ENCODE measurements around the gene IL4I1. TPM values are rescaled to one million over a fixed set of nuclear protein-coding genes. Genes with fewer than 3 reads are reported as not detected.
A peak's percentile ranks its signal among the peaks of the same experiment; 100 is the strongest.

Gene IL4I1
- polyA plus RNA-seq, 1 experiment, result 0.30 TPM

GRCh38 chr19:49855676-49856573 is 40.8 kb downstream of the IL4I1 start:
- CTCF ChIA-PET, result no interaction called here
- TF ChIP-seq CTCF (IDR thresholded peaks at IDR 0.05; ENCODE audit: low read depth, low read length), result no peak
- no peaks in the 10 kb centered on the region; the same call in 1 of the 2 replicates for H3K9me3 ChIP-seq (ENCODE audit: control insufficient read depth, insufficient read depth, low read length)
- POLR2A ChIA-PET, result no interaction called here
- DNase-seq (ENCODE audit: low read depth, low spot score), result no peak
- no peaks in the 10 kb centered on the region for H3K27me3 ChIP-seq (ENCODE audit: control insufficient read depth, insufficient read depth, low read length)
- no peak overlapping the region for H3K27ac ChIP-seq (ENCODE audit: low read depth, low read length)
- no peak overlapping the region for H3K4me3 ChIP-seq (ENCODE audit: low read depth, low read length)

- Histone ChIP-seq H3K27ac (ENCODE audit: low read depth, low read length) (peak overlapping the region; percentile 2), H3K27me3 (ENCODE audit: control insufficient read depth, insufficient read depth, low read length) (no peaks in the 10 kb centered on the region), H3K4me3 (ENCODE audit: low read depth, low read length) (no peak overlapping the region), H3K9me3 (ENCODE audit: control insufficient read depth, insufficient read depth, low read length) (no peaks in the 10 kb centered on the region; the same call in 1 of the 2 replicates)
- TF ChIP-seq CTCF (IDR thresholded peaks at IDR 0.05; ENCODE audit: low read depth, low read length), result no peak
- ChIA-PET CTCF (no interaction called here), POLR2A (no interaction called here)
- DNase-seq (ENCODE audit: low read depth, low spot score), result no peak
Measured at GRCh38 chr19:49855277-49855675, 41.4 kb downstream of the IL4I1 start.

- TF ChIP-seq CTCF (IDR thresholded peaks at IDR 0.05; ENCODE audit: low read depth, low read length), result no peak
- ChIA-PET POLR2A (interaction anchor here (0.7 to 0.9 kb wide), 2 partner anchors 9 to 11 kb away, joined by 3 to 4 read pairs; no protein-coding TSS in a partner anchor), CTCF (no interaction called here)
- Histone ChIP-seq H3K27me3 (ENCODE audit: control insufficient read depth, insufficient read depth, low read length) (no peaks in the 10 kb centered on the region), H3K4me3 (ENCODE audit: low read depth, low read length) (no peak overlapping the region), H3K9me3 (ENCODE audit: control insufficient read depth, insufficient read depth, low read length) (peaks cover under 1% of the 10 kb centered on the region; the same call in 1 of the 2 replicates), H3K27ac (ENCODE audit: low read depth, low read length) (peak overlapping the region; percentile 31)
- no peak for DNase-seq (ENCODE audit: low read depth, low spot score)
Measured at GRCh38 chr19:49854378-49855263, 42.1 kb downstream of the IL4I1 start.

- DNase-seq (ENCODE audit: low read depth, low spot score), result no peak
- POLR2A ChIA-PET, result interaction anchor here (0.7 to 1.4 kb wide), 4 partner anchors 10 to 41 kb away, joined by 3 to 4 read pairs (median 3); partner anchors contain the start of gene FUZ
- no peaks in the 10 kb centered on the region for H3K27me3 ChIP-seq (ENCODE audit: control insufficient read depth, insufficient read depth, low read length)
- peak overlapping the region; percentile 31 for H3K27ac ChIP-seq (ENCODE audit: low read depth, low read length)
- H3K4me3 ChIP-seq (ENCODE audit: low read depth, low read length), result no peak overlapping the region
- TF ChIP-seq CTCF (IDR thresholded peaks at IDR 0.05; ENCODE audit: low read depth, low read length), result no peak
- peaks cover 6% of the 10 kb centered on the region for H3K9me3 ChIP-seq (ENCODE audit: control insufficient read depth, insufficient read depth, low read length)
- CTCF ChIA-PET, result no interaction called here
Measured at GRCh38 chr19:49853852-49854377, 42.8 kb downstream of the IL4I1 start.
